HG03521 (cell line): ENCODE results near the gene FRK.
"Not testable (repeated sequence)": the region's sequence is repeated elsewhere in the genome, so short reads cannot be mapped to it uniquely, and the experiment has no call there.

Experiments used
- ATAC-seq: cut with Tn5 transposase; IDR thresholded peaks from one replicate; pipeline ENCODE4 v1.9.1; 2021; ENCODE audit warnings: mild to moderate bottlenecking, moderate library complexity; ENCODE audit not compliant: unreplicated experiment

Gene FRK

GRCh38 chr6:115891111-115891669 is 169.5 kb downstream of the FRK start:
- ATAC-seq = peak; percentile 97

DNA sequence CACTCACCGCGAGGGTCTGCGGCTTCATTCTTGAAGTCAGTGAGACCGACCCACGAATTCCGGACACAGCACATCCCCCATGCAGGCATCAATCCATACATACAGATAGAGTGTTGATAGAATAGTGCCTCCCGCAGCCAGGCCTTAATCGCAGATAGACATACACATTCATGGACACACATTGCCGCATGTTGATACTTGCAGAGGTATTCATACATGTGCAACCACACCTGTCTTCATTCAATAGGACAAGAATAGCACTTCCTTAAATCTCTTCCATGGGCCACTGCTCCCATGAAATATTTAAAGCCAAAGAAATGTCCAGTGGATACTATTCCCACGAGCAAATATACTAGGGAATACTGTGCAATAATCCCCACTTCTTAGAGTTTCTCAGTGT is 170.5 kb downstream of the FRK start:
- ATAC-seq = no peak

DNA sequence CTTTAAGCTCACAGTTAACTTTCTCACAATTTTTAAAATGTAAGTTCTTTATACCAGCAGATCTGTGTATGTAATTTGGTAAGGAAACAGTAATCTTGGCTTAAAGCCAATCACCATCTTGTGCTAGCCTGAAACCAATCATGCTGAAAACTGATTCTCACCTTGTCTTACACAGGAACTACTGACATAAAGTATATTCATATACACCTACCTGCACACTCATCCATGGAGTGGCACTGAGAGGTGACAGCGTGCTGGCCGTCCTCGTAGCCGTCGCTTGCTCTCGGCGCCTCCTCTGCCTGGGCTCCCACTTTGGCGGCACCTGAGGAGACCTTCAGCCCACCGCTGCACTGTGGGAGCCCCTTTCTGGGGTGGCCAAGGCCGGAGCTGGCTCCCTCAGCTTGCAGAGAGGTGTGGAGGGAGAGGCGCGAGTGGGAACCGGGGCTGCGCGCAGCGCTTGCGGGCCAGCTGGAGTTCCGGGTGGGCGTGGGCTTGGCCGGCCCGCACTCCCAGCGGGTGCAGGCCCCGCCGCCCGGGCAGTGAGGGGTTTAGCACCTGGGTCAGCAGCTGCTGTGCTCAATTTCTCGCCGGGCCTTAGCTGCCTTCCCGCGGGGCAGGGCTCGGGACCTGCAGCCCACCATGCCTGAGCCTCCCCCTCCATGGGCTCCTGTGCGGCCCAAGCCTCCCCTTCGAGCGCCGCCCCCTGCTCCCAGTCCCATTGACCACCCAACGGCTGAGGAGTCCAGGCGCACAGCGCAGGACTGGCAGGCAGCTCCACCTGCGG is 171.8 kb downstream of the FRK start:
- ATAC-seq = not testable (repeated sequence)

- ATAC-seq = no peak
These were observed 172.8 kb downstream of the FRK start for GRCh38 chr6:115887891-115888290.

- ATAC-seq = no peak
These were observed 174.9 kb downstream of the FRK start for GRCh38 chr6:115885636-115886366.

DNA sequence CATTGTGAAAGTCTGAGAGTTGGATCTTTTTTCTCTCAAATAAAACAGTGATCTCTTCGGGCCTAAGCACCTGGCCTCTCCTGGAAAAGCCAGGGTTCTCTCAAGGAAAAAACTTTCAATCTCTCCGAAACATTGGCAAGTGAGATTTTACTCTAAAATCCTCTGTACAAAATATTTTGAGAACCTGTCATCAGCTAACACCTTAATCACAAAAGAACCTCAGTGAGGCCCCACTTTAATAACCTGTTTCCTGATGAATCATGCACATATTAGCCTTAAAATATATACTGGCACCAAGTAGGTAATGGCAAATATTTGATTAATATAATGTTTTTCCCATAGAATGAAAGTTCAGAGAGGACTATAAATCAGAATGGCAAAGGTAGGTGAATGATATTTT is 177.9 kb downstream of the FRK start:
- no peak for ATAC-seq

- no peak for ATAC-seq
These were observed 178.5 kb downstream of the FRK start for GRCh38 chr6:115882174-115882573.
